Measurements from ENCODE around the gene NXT1.

Gene NXT1

GRCh38 chr20:23393996-23394775 lies 43.6 kb downstream of the NXT1 start:
- no peak for DNase-seq

DNA sequence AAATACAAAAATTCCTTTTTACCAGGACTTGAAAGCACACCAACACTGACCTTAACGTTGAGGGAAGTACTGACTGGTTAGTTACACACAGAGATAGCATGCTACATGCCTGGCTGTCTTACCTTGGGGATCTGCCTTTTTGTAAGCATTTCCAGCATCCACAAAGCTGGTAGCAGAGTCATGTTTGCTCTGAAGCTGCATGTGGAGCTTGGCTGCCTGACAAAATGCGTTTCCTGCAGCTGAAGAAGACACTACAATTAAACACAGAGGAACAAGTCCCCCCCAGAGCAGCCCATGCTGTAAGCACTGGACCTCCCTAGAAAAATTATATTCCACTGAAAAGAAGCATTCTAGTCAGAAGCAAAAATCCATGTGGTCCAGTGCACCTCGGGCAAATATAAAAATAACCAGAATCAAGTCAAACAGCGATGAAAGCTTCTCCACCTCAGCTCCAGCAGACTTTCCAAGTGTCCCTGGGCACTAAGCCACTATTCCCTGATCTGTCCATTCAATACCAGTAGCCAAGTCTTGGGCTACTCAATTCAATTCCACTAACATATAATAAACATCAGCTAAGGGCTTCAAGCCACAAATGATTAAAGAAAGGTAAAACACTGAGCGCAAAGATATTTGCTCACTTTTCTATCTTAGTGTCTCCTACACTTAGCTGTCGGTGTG lies 46.5 kb downstream of the NXT1 start:
- no peak for DNase-seq

DNA sequence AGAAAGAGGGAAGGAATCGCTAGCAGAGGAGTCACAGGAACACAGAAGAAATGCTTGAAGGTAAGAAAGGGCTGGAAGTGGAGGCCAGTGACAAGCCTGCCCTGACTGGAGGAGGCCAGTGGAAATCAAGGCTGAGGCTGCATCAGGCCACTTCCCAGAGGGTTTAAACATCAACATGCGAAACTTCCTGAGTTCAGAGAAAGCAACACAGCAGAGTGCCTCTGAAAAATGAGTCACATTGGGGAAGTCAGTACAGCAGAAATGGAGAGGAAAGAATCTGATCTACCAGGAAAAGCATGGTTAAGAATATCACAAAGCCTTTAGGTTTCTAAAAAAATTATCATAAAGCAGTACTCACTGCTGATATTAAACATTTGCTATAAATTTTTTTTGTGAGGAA lies 47.4 kb downstream of the NXT1 start:
- DNase-seq = no peak

- no peak for DNase-seq
These were observed 49.1 kb downstream of the NXT1 start for GRCh38 chr20:23399568-23400241.

DNA sequence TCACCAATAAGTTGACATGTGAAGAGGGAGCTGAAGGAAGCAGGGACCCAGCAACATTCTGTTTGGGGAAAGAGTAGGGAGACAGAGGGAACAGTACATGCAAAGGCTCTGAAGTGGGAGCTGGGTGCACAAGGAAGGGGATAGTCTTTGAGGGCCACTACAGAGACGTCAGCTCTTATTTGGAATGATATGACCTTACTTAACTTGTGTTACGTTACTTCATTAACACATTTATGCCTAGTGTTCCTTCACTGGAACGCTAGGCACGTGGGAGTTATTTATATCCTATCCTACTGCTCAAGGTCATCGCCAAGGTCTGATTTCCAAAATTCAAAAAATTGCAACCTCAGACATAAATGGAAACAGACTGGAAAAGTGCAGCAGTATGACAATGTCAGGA lies 50.5 kb downstream of the NXT1 start:
- DNase-seq = no peak

DNA sequence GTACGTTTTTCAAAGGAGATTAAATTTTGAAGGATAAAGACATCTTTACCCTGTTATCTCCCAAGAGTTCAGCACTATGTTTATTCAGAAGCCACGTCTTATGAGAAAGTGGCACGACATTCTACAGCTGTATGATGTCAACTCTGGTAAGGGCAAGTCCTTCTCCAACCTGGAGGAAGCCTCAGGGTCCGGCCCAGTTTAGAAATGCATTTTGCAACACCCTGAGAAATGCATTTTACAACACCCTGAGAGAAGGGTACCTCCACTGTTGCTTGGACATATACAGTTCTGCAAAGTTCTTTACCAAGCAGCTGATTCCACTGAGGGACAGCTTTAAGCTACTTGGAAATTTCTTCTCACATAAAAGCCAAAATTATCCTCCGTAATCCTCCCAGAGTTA lies 53.2 kb downstream of the NXT1 start:
- no peak for DNase-seq

GRCh38 chr20:23404196-23404595 lies 53.6 kb downstream of the NXT1 start:
- no peak for DNase-seq
